ENCODE results near the gene FASTKD3. TPM values are rescaled to one million over a fixed set of nuclear protein-coding genes. Genes with fewer than 3 reads are reported as not detected.

The FASTKD3 gene
- total and polyA plus RNA-seq, 2 of the 4 experiments (the other 2 are of a cell fraction) = 8.4 to 12.7 TPM

GRCh38 chr5:7851240-7851592 lies 17.6 kb downstream of the FASTKD3 start:
- Histone ChIP-seq H2AK5ac (ENCODE audit: low read depth, low read length) (no peak overlapping the region), H3K56ac (ENCODE audit: extremely low read depth, insufficient read depth, low read length) (no peak overlapping the region), H2BK120ac (ENCODE audit: low read depth, low read length) (no peak overlapping the region), H3K14ac (replicated peaks; ENCODE audit: low read depth, low read length) (no peak overlapping the region), H3K4me1 (ENCODE audit: control insufficient read depth, insufficient read depth, low read length) (no peaks in the 10 kb centered on the region), H4K20me1 (ENCODE audit: insufficient read depth, low read length) (no peaks in the 10 kb centered on the region), H2AFZ (replicated peaks; ENCODE audit: low read length, poor library complexity) (peak overlapping the region; percentile 89), H4K5ac (ENCODE audit: low read depth, low read length) (no peak overlapping the region), H3K27ac (ENCODE audit: insufficient read depth, low read length) (no peak overlapping the region), H3K4ac (ENCODE audit: low read depth, low read length) (no peak overlapping the region), H2BK20ac (ENCODE audit: low read depth, low read length) (no peak overlapping the region), H3K36me3 (ENCODE audit: control insufficient read depth, insufficient read depth, low read length) (no peaks in the 10 kb centered on the region), H3K9me1 (ENCODE audit: insufficient read depth, low read length) (no peaks in the 10 kb centered on the region), H3K23ac (ENCODE audit: low read depth, low read length) (no peak overlapping the region), H2BK15ac (ENCODE audit: low read depth, low read length) (no peak overlapping the region), H4K91ac (ENCODE audit: insufficient read depth, low read depth, low read length) (no peak overlapping the region), H3K18ac (ENCODE audit: low read depth, low read length) (no peak overlapping the region), H3K4me3 (ENCODE audit: insufficient read depth, low read depth, low read length) (no peak overlapping the region; the same call in 1 of the 2 replicates), H4K8ac (ENCODE audit: low read depth in 2 of 2, low read length in 2 of 2) (no peak overlapping the region), H3K9me3 (ENCODE audit: control insufficient read depth, insufficient read depth, low read length) (peaks cover 2% of the 10 kb centered on the region; the same call in 1 of the 2 replicates), H2BK5ac (ENCODE audit: low read depth, low read length, poor library complexity, severe bottlenecking) (no peak overlapping the region), H3K4me2 (ENCODE audit: low read depth, low read length) (peak overlapping the region; percentile 63; the same call in 1 of the 2 replicates), H3K27me3 (ENCODE audit: control insufficient read depth, insufficient read depth, low read length) (peaks cover 27% of the 10 kb centered on the region), H2AK9ac (replicated peaks; ENCODE audit: low read depth, low read length, poor library complexity) (peak overlapping the region; percentile 37), H3K9ac (ENCODE audit: low read depth, low read length) (no peak overlapping the region), H3K79me1 (ENCODE audit: low read depth in 1 of 2, low read length in 2 of 2) (no peaks in the 10 kb centered on the region)
- no TSS peak for BruUV-seq (replicated peaks)
- ATAC-seq (ENCODE audit: low read depth) (no peak), DNase-seq (no peak)
- CTCF ChIA-PET = no interaction called here
- WGBS, 2 experiments (ENCODE audit: extremely low coverage in 2 of 2, insufficient read length in 1 of 2) = 82% methylated on average over 5 of the region's 16 CpGs; no CpG with 5 or more reads in 1 of the 2 experiments
- dilution Hi-C loops (cut with HindIII; ENCODE audit: low sequenced_read_pairs, unreplicated experiment) (no loop called here), intact Hi-C loops (cut with micrococcal nuclease) (no loop called here), in situ Hi-C loops (cut with MboI; ENCODE audit: low sequenced_read_pairs) (no loop called here)
- TF ChIP-seq FOS (IDR thresholded peaks at IDR 0.05; ENCODE audit: low read depth, low read length) (no peak), BHLHE40 (IDR thresholded peaks at IDR 0.05; ENCODE audit: low read depth, low read length) (no peak), ELK1 (IDR thresholded peaks at IDR 0.05; ENCODE audit: borderline replicate concordance, low read depth, low read length) (no peak), USF2 (IDR thresholded peaks at IDR 0.05; ENCODE audit: low read depth, low read length) (no peak), MAFK (IDR thresholded peaks at IDR 0.05; ENCODE audit: low read depth, low read length) (no peak), POLR2A (IDR thresholded peaks at IDR 0.05; ENCODE audit: low read depth, low read length) (no peak), SMC3 (IDR thresholded peaks at IDR 0.05; ENCODE audit: low read depth, low read length) (no peak), CHD1 (IDR thresholded peaks at IDR 0.05; ENCODE audit: low read depth, low read length) (no peak), NFE2L2 (IDR thresholded peaks at IDR 0.05; ENCODE audit: low read depth, low read length) (no peak), RAD21 (IDR thresholded peaks at IDR 0.05; ENCODE audit: low read length) (no peak), CTCF (conservative IDR thresholded peaks at IDR 0.05; ENCODE audit: low read depth, low read length) (no peak)
- POLR2A ChIA-PET (ENCODE audit: unreplicated experiment) = no interaction called here

All from IMR-90 (cell line).